Endothelial cell of umbilical vein (primary cell): ENCODE measurements around the gene SPINK4. TPM values are rescaled to one million over a fixed set of nuclear protein-coding genes. Genes with fewer than 3 reads are reported as not detected.

Source experiments
- BruUV-seq: library from RNA; stranded (reverse); fragments of 400-500 nt; replicated peaks from 2 replicates; lab custom pipeline; 2021; lab: Mats Ljungman, UMichigan
- CTCF ChIA-PET: fragments of 300-600, 350-600 bp; sonication (Branson Sonifier 250); formaldehyde crosslinking; loops from one replicate; lab custom pipeline; 2021; ENCODE audit warnings: antibody characterized with exemption, inconsistent platforms; lab: Charles Lee
- POLR2A ChIA-PET: fragments of 300-600, 350-600 bp; sonication (Branson Sonifier 250); formaldehyde crosslinking; loops from one replicate; lab custom pipeline; 2021; ENCODE audit warnings: antibody characterized with exemption, inconsistent platforms; lab: Charles Lee
- DNase-seq: peaks from one replicate; pipeline ENCODE4 v3.0.0-alpha.2; 2011; ENCODE audit warnings: low read depth, low spot score
- FAIRE-seq: peaks from 2 replicates; lab custom pipeline; 2011; peaks lifted over from hg19 to GRCh38; lab: Jason Lieb, UNC
- H2AFZ ChIP-seq: 2 replicates; pipeline ENCODE4 v1.6.0; 2012; ENCODE audit warnings: low read depth, low read length, control low read depth, inconsistent platforms
- H3K27ac ChIP-seq: 2 replicates; pipeline ENCODE4 v1.5.1; 2011; ENCODE audit warnings: low read depth, mild to moderate bottlenecking, control low read depth, low read length, moderate library complexity; ENCODE audit not compliant: insufficient read depth
- H3K27me3 ChIP-seq, 2 experiments: 2 replicates each; pipeline versions ENCODE4 v1.6.0 to v1.6.1; 2011; ENCODE audit warnings: low read length in 2 of 2, mixed read lengths in 1 of 2; ENCODE audit not compliant: control insufficient read depth in 2 of 2, insufficient read depth in 2 of 2
- H3K36me3 ChIP-seq, 2 experiments: 2 replicates in 1 of 2; 3 replicates in 1 of 2; pipeline ENCODE4 v1.5.1; 2011; ENCODE audit warnings: low read length in 2 of 2, mild to moderate bottlenecking in 1 of 2, moderate library complexity in 1 of 2; ENCODE audit not compliant: control insufficient read depth in 2 of 2, insufficient read depth in 2 of 2; ENCODE audit errors: extremely low read depth in 1 of 2
- H3K4me1 ChIP-seq: 3 replicates; pipeline ENCODE4 v1.5.1; 2011; ENCODE audit warnings: mild to moderate bottlenecking, low read length; ENCODE audit not compliant: control insufficient read depth, insufficient read depth; ENCODE audit errors: extremely low read depth
- H3K4me2 ChIP-seq: 2 replicates; pipeline ENCODE4 v1.6.1; 2011; ENCODE audit warnings: low read length, control low read depth, mixed read lengths; ENCODE audit not compliant: insufficient read depth
- H3K4me3 ChIP-seq, 3 experiments: fragments of 200-600 bp in 1 of 3; sonication (generic), shearing (Covaris generic) in 1 of 3; replicated peaks in 1 of 3; 2 replicates each; pipeline ENCODE4 v1.5.1; 2011 to 2016; ENCODE audit warnings: control low read depth in 3 of 3, low read length in 3 of 3, mild to moderate bottlenecking in 2 of 3, inconsistent platforms in 1 of 3, low read depth in 1 of 3, moderate library complexity in 1 of 3; ENCODE audit not compliant: insufficient read depth in 1 of 3
- H3K79me2 ChIP-seq: 2 replicates; pipeline ENCODE4 v1.6.0; 2012; ENCODE audit warnings: low read length, inconsistent platforms; ENCODE audit not compliant: control insufficient read depth, insufficient read depth
- H3K9ac ChIP-seq: replicated peaks from 2 replicates; pipeline ENCODE3; 2011; ENCODE audit warnings: low read length, control low read depth; ENCODE audit not compliant: insufficient read depth; ENCODE audit errors: extremely low read depth
- H3K9me1 ChIP-seq: replicated peaks from 3 replicates; pipeline ENCODE4 v1.6.0; 2011; ENCODE audit warnings: mild to moderate bottlenecking, low read length; ENCODE audit not compliant: control insufficient read depth, insufficient read depth; ENCODE audit errors: extremely low read depth
- H3K9me3 ChIP-seq: replicated peaks from 2 replicates; pipeline ENCODE4 v1.5.1; 2012; ENCODE audit warnings: low read length, inconsistent platforms; ENCODE audit not compliant: control insufficient read depth, insufficient read depth
- H4K20me1 ChIP-seq: replicated peaks from 2 replicates; pipeline ENCODE3; 2011; ENCODE audit warnings: mild to moderate bottlenecking, low read length; ENCODE audit not compliant: control insufficient read depth, insufficient read depth; ENCODE audit errors: extremely low read depth
- FOS ChIP-seq: IDR thresholded peaks from 2 replicates; pipeline ENCODE4 v1.6.1; 2011; ENCODE audit warnings: mild to moderate bottlenecking, low read length, moderate library complexity, borderline replicate concordance; ENCODE audit not compliant: insufficient read depth
- GATA2 ChIP-seq: IDR thresholded peaks from 2 replicates; pipeline ENCODE4 v1.7.0; 2011; ENCODE audit warnings: low read depth, mild to moderate bottlenecking, moderate library complexity, mixed read lengths, low read length; ENCODE audit not compliant: insufficient read length, insufficient read depth
- MYC ChIP-seq: IDR thresholded peaks from one replicate; pipeline ENCODE4 v1.6.1; 2011; ENCODE audit warnings: mild to moderate bottlenecking, low read depth, low read length
- POLR2A ChIP-seq: IDR thresholded peaks from 2 replicates; pipeline ENCODE4 v1.6.1; 2012; ENCODE audit warnings: low read depth, mild to moderate bottlenecking, control low read depth, low read length
- POLR2AphosphoS5 ChIP-seq: IDR thresholded peaks from 2 replicates; pipeline ENCODE4 v1.6.1; 2012; ENCODE audit warnings: low read depth, mild to moderate bottlenecking, control low read depth, low read length, moderate library complexity; ENCODE audit not compliant: insufficient read depth
- dilution Hi-C: fragments of 300-500 bp; cut with MboI; formaldehyde crosslinking; loops from one replicate; pipeline ENCODE4 v1.15.0; 2019; ENCODE audit warnings: low sequenced_read_pairs; ENCODE audit not compliant: extremely low pct_ligation_motif_present
- intact Hi-C: fragments of 100-400 bp; cut with micrococcal nuclease; formaldehyde crosslinking; loops from one replicate; pipeline ENCODE4 v1.10.0; 2022
- polyA plus RNA-seq, 4 experiments: library from polyadenylated mRNA; depleted of rRNA in 3 of 4; stranded (reverse) in 3 of 4; unstranded in 1 of 4; fragments of >200 nt; gene quantifications; 2 replicates each; pipeline versions ENCODE4 v1.2.1 to v1.2.3, GENCODE V29; 2011 to 2012; ENCODE audit warnings: missing spikeins in 1 of 4
- total RNA-seq: library from RNA; stranded (reverse); gene quantifications from 2 replicates; pipeline ENCODE4 v1.2.3, GENCODE V29; 2021
- TF ChIP-seq, protein P1 (sequence below): IDR thresholded peaks from 2 replicates; pipeline ENCODE4 v1.6.1; 2011; ENCODE audit not compliant: insufficient read depth, insufficient read length
- TF ChIP-seq, protein P2 (sequence below), 2 donors: IDR thresholded peaks; 1 replicate in 1 of 2; 2 replicates in 1 of 2; pipeline ENCODE4 v1.5.1; 2011; ENCODE audit warnings: low read length in 2 of 2, mild to moderate bottlenecking in 2 of 2, moderate library complexity in 2 of 2, control low read depth in 1 of 2, inconsistent platforms in 1 of 2, low read depth in 1 of 2; ENCODE audit not compliant: insufficient read depth in 1 of 2; ENCODE audit errors: extremely low read depth in 1 of 2

SPINK4 gene
- total and polyA plus RNA-seq, 2 donors (not counting 3 experiments of a cell fraction or from before 2014, with no cell fraction given): not detected

DNA sequence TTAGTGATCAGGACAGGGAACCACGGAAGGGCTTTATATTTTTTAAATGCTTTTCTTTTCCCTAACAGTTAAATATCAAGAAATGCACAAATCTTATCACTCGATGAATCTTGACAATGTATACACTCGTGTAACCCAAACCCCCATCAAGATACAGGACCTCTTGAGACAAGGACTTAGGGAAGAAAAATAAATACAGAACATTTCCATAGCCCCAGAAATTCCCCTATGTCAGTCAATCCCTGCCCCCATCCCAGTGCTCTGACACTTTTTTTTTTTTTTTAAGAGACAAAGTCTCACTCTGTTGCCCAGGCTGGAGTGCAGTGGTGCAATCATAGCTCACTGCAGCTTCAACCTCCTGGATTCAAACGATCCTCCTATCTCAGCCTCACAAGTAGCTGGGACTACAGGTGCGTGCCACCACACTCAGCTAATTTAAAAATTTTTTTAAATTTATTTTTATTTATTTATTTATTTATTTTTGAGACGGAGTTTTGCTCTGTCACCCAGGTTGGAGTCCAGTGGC lies 2.7 kb downstream of the SPINK4 start:
- dilution Hi-C loops: no loop called here
- Histone ChIP-seq H3K36me3 (no peaks in the 10 kb centered on the region), H3K9me1 (no peaks in the 10 kb centered on the region), H2AFZ (no peak overlapping the region), H3K4me1 (no peaks in the 10 kb centered on the region), H3K27ac (no peak overlapping the region), H3K9me3 (no peaks in the 10 kb centered on the region), H4K20me1 (no peaks in the 10 kb centered on the region), H3K27me3 (peaks cover 0 to 4% of the 10 kb centered on the region in 2 experiments), H3K9ac (no peak overlapping the region), H3K79me2 (no peaks in the 10 kb centered on the region), H3K4me3 (no peak overlapping the region), H3K4me2 (no peak overlapping the region)
- intact Hi-C loops: no loop called here
- ChIA-PET CTCF (interaction anchor here (0.9 to 1.4 kb wide), 3 partner anchors 10 to 210 kb away, joined by 3 to 6 read pairs (median 3); partner anchors contain the start of genes BAG1 and CHMP5), POLR2A (no interaction called here)
- no peak for TF ChIP-seq POLR2A
- TF ChIP-seq, protein P1, sequence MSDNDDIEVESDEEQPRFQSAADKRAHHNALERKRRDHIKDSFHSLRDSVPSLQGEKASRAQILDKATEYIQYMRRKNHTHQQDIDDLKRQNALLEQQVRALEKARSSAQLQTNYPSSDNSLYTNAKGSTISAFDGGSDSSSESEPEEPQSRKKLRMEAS: no peak
- no peak for FAIRE-seq
- DNase-seq: no peak
- no TSS peak for BruUV-seq

DNA sequence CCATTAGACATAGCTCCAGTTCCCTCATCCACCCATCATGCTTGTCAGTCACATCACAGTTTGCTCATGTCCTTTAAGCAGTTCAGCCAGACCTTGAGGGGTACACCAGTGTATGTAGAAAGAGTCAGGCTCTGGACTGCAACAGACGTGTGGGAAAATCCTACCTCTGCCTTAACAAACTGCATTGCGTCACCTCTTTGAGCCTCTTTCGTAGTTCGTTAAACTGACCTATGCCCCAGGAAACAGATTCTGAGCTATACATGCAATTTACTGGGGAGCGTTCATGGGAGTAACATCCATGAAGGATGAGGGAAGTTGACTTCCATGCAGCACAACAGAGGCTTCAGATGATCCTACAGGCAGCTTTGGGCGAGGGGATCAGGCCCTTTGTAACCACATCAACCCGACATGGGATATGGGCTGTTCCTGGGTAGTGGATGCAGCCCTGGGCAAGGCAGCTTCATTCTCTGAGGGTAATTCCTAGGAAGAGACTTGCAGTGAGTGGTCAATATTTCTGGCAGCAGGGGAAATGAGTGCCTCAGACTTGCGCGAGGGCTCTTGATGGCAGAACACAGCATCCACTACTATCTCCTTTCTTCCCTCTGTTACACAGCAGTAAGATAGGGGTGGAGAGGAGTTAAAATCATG lies 4.3 kb downstream of the SPINK4 start:
- no peaks in the 10 kb centered on the region for H3K79me2 ChIP-seq
- H4K20me1 ChIP-seq: no peaks in the 10 kb centered on the region
- no peak overlapping the region for H3K4me3 ChIP-seq
- FAIRE-seq (no peak), DNase-seq (no peak)
- H3K27ac ChIP-seq: no peak overlapping the region
- H3K27me3 ChIP-seq: peaks cover 0 to 4% of the 10 kb centered on the region in 2 experiments
- H3K9ac ChIP-seq: no peak overlapping the region
- ChIA-PET CTCF (no interaction called here), POLR2A (no interaction called here)
- TF ChIP-seq MYC: no peak
- TF ChIP-seq, protein P2, sequence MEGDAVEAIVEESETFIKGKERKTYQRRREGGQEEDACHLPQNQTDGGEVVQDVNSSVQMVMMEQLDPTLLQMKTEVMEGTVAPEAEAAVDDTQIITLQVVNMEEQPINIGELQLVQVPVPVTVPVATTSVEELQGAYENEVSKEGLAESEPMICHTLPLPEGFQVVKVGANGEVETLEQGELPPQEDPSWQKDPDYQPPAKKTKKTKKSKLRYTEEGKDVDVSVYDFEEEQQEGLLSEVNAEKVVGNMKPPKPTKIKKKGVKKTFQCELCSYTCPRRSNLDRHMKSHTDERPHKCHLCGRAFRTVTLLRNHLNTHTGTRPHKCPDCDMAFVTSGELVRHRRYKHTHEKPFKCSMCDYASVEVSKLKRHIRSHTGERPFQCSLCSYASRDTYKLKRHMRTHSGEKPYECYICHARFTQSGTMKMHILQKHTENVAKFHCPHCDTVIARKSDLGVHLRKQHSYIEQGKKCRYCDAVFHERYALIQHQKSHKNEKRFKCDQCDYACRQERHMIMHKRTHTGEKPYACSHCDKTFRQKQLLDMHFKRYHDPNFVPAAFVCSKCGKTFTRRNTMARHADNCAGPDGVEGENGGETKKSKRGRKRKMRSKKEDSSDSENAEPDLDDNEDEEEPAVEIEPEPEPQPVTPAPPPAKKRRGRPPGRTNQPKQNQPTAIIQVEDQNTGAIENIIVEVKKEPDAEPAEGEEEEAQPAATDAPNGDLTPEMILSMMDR (IDR thresholded peaks at IDR 0.05; ENCODE audit: extremely low read depth in 1 of 2, insufficient read depth in 1 of 2, low read depth in 1 of 2, low read length in 2 of 2): no peak
- TF ChIP-seq GATA2: no peak
- no peak for TF ChIP-seq POLR2AphosphoS5
- TF ChIP-seq FOS: no peak
- TF ChIP-seq POLR2A: no peak
- dilution Hi-C loops (no loop called here), intact Hi-C loops (no loop called here)
- no peaks in the 10 kb centered on the region for H3K36me3 ChIP-seq
- no peaks in the 10 kb centered on the region for H3K9me1 ChIP-seq
- no peaks in the 10 kb centered on the region for H3K9me3 ChIP-seq
- H3K4me2 ChIP-seq: no peak overlapping the region
- H3K4me1 ChIP-seq: no peaks in the 10 kb centered on the region
- no peak overlapping the region for H2AFZ ChIP-seq
- no TSS peak for BruUV-seq
